ENCODE data around the gene KIAA1217.

GRCh38 chr10:24334279-24334939, 125.5 kb downstream of the KIAA1217 start:
- TF ChIP-seq CTCF (conservative IDR thresholded peaks at IDR 0.05; ENCODE audit: low read depth, low read length) (no peak), EZH2 (IDR thresholded peaks at IDR 0.05; ENCODE audit: borderline replicate concordance, low read depth, low read length, poor library complexity, severe bottlenecking) (no peak)
